ENCODE measurements around the gene CAPN8. TPM values are rescaled to one million over a fixed set of nuclear protein-coding genes. Genes with fewer than 3 reads are reported as not detected.

The CAPN8 gene
- total RNA-seq, 1 donor from 2014 or later = not detected

DNA sequence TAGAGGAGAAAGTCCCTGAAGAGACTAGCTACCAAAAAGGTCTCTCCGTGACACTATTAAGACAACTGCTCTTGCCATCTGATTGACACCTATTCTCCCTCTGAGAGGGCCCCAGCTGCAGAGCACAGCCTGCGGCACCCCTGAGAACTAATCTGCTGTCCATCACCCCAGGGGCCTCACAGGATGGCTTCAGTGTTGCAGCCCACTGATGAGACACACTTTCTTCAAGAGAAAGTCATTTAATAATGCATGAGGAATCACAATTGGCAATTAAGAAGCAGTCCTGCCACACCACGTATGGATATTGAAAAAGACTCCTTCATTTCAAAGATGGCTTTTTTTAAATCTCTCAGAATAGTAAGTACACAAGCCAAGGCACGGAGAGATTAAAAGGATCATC, 48.9 kb downstream of the CAPN8 start:
- Histone ChIP-seq H3K27me3 (ENCODE audit: control insufficient read depth, insufficient read depth, low read length) (peaks cover 3% of the 10 kb centered on the region), H3K36me3 (ENCODE audit: control insufficient read depth, insufficient read depth, low read length) (no peaks in the 10 kb centered on the region), H3K4me3 (ENCODE audit: low read depth, low read length) (no peak overlapping the region)
- no peak for DNase-seq (ENCODE audit: low read depth)
- TF ChIP-seq, protein P1, sequence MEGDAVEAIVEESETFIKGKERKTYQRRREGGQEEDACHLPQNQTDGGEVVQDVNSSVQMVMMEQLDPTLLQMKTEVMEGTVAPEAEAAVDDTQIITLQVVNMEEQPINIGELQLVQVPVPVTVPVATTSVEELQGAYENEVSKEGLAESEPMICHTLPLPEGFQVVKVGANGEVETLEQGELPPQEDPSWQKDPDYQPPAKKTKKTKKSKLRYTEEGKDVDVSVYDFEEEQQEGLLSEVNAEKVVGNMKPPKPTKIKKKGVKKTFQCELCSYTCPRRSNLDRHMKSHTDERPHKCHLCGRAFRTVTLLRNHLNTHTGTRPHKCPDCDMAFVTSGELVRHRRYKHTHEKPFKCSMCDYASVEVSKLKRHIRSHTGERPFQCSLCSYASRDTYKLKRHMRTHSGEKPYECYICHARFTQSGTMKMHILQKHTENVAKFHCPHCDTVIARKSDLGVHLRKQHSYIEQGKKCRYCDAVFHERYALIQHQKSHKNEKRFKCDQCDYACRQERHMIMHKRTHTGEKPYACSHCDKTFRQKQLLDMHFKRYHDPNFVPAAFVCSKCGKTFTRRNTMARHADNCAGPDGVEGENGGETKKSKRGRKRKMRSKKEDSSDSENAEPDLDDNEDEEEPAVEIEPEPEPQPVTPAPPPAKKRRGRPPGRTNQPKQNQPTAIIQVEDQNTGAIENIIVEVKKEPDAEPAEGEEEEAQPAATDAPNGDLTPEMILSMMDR (IDR thresholded peaks at IDR 0.05; ENCODE audit: insufficient read depth, low read length, poor library complexity, severe bottlenecking) = no peak

DNA sequence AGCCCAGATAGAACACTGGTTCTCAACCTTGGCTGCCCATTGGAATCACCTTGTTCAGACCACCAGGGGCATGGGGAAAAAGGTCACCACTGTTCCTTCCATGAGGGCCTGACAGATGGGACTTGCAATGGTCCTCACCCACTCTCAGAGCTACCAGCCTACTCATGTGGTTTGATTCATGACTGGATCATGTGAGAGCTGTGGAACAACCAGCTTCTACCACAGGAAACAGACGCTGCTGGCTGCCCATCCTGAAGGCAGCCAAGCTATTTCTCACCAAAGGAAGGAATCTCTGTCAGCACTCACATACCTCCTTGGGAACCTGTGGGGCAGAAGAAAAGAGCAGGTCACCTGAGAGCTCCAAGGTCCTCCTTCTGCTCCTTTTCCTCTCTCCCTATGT, 53.6 kb downstream of the CAPN8 start:
- H3K4me3 ChIP-seq (ENCODE audit: low read depth, low read length) = no peak overlapping the region
- peaks cover 3% of the 10 kb centered on the region for H3K27me3 ChIP-seq (ENCODE audit: control insufficient read depth, insufficient read depth, low read length)
- no peaks in the 10 kb centered on the region for H3K36me3 ChIP-seq (ENCODE audit: control insufficient read depth, insufficient read depth, low read length)
- DNase-seq (ENCODE audit: low read depth) = no peak
- TF ChIP-seq, protein P1 (IDR thresholded peaks at IDR 0.05; ENCODE audit: insufficient read depth, low read length, poor library complexity, severe bottlenecking) = no peak

DNA sequence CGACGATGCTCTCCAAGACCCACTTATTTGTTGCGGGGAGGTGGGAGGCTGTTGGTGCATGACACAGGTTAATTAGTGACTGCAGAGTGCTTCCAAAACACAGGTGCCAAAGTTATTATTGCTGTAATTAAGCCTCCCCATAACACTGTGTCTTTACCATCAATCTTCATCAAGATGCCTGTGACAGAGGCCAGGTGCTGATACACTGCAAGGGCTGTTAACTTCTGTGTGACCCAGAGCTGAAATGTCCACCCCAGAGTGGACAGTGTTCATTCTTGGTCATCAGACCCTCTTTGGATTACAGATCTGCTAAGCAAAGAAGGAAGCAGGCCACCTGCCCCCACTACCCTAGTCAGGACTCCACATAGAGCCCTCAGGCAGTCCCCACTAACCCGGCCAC, 55.5 kb downstream of the CAPN8 start:
- TF ChIP-seq, protein P1 (IDR thresholded peaks at IDR 0.05; ENCODE audit: insufficient read depth, low read length, poor library complexity, severe bottlenecking) = no peak
- DNase-seq (ENCODE audit: low read depth) = no peak
- Histone ChIP-seq H3K4me3 (ENCODE audit: low read depth, low read length) (no peak overlapping the region), H3K27me3 (ENCODE audit: control insufficient read depth, insufficient read depth, low read length) (peaks cover 3% of the 10 kb centered on the region), H3K36me3 (ENCODE audit: control insufficient read depth, insufficient read depth, low read length) (no peaks in the 10 kb centered on the region)

DNA sequence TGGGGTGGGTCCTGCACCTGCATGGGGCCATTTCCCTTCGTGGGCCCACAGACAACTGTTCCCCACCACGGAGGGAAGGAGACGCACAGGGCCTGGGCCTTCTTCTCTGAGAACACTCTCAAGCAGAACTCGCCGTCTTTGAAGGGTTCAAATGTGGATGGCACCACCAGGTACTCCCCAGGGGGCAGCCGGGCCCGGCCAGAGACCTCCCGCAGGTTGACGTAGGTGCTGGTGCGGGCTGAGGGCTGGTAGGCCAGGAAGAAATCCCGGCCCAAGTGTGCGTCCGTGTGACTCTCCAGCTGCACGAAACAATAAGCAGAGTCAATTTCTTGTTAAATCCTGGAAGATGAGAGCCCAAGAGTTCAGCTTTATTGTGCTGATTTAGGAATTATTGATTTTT, 56.4 kb downstream of the CAPN8 start:
- DNase-seq (ENCODE audit: low read depth) = no peak
- peaks cover 3% of the 10 kb centered on the region for H3K27me3 ChIP-seq (ENCODE audit: control insufficient read depth, insufficient read depth, low read length)
- TF ChIP-seq, protein P1 (IDR thresholded peaks at IDR 0.05; ENCODE audit: insufficient read depth, low read length, poor library complexity, severe bottlenecking) = no peak
- H3K4me3 ChIP-seq (ENCODE audit: low read depth, low read length) = no peak overlapping the region
- H3K36me3 ChIP-seq (ENCODE audit: control insufficient read depth, insufficient read depth, low read length) = no peaks in the 10 kb centered on the region

DNA sequence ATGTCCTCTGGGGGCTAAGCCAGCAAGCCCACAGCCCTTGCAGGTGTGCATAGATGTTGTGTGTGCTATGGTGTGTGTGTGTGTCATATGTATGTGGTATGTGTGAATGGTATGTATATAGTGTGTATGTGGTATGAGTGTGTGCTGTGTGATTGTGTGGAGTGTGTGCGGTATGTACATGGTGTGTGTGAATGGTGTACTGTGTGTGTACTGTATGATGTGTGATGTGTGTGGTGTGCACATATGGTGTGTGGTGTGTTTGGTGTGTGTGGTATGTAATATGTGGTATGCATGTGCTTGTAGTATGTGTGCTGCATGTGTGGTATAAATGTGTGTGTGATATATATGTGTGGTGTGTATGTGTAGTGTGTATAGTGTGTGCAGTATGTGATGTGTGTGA, 107.0 kb downstream of the CAPN8 start:
- H3K27me3 ChIP-seq (ENCODE audit: control insufficient read depth, insufficient read depth, low read length) = no peaks in the 10 kb centered on the region
- H3K4me3 ChIP-seq (ENCODE audit: low read depth, low read length) = no peak overlapping the region
- TF ChIP-seq, protein P1 (IDR thresholded peaks at IDR 0.05; ENCODE audit: insufficient read depth, low read length, poor library complexity, severe bottlenecking) = no peak
- no peaks in the 10 kb centered on the region for H3K36me3 ChIP-seq (ENCODE audit: control insufficient read depth, insufficient read depth, low read length)
- DNase-seq (ENCODE audit: low read depth) = no peak

DNA sequence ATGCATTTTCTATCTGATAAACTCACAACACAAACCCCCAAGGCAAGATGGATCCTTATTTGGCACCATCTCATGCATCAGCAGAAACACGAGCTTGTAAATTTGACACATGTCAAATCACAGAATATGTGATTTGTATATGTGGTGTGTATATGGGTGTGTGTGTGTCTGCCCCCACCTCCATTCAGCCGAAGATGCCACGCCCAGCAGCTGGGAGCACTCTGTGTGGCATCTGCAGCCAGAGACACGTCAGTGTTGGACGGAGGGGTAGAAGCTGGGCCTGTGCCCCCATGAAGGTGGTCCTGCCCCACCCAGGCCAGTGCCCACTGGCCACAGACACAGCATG, 108.4 kb downstream of the CAPN8 start:
- no peak overlapping the region for H3K4me3 ChIP-seq (ENCODE audit: low read depth, low read length)
- TF ChIP-seq, protein P1 (IDR thresholded peaks at IDR 0.05; ENCODE audit: insufficient read depth, low read length, poor library complexity, severe bottlenecking) = no peak
- DNase-seq (ENCODE audit: low read depth) = no peak
- no peaks in the 10 kb centered on the region for H3K27me3 ChIP-seq (ENCODE audit: control insufficient read depth, insufficient read depth, low read length)
- H3K36me3 ChIP-seq (ENCODE audit: control insufficient read depth, insufficient read depth, low read length) = no peaks in the 10 kb centered on the region

Data from kidney epithelial cell (primary cell).